Measurements from ENCODE around the gene APOL3. TPM values are rescaled to one million over a fixed set of nuclear protein-coding genes. Genes with fewer than 3 reads are reported as not detected.

The APOL3 gene
- total RNA-seq, 1 experiment from 2014 or later = not detected

GRCh38 chr22:36152088-36152487 is 8.5 kb downstream of the APOL3 start:
- peaks cover 3 to 5% of the 10 kb centered on the region in 2 experiments; a peak in 3 of 5 replicates for H3K9me3 Mint-ChIP-seq
- Histone ChIP-seq H3K4me2 (ENCODE audit: insufficient read depth, insufficient read length, low read length) (no peak overlapping the region), H2AFZ (ENCODE audit: low read length) (no peak overlapping the region), H3K23me2 (ENCODE audit: insufficient read length, low read depth, low read length, poor library complexity, severe bottlenecking) (no peaks in the 10 kb centered on the region), H4K5ac (ENCODE audit: insufficient read length, low read depth, low read length) (no peak overlapping the region), H3K9ac (ENCODE audit: extremely low read depth, insufficient read length, low read length) (no peak overlapping the region), H4K20me1 (ENCODE audit: control insufficient read depth, insufficient read depth, insufficient read length) (no peaks in the 10 kb centered on the region), H3K23ac (ENCODE audit: insufficient read length, low read depth, low read length) (no peak overlapping the region), H3K79me1 (ENCODE audit: insufficient read depth, low read depth, low read length, poor library complexity, severe bottlenecking) (no peaks in the 10 kb centered on the region), H3K18ac (ENCODE audit: insufficient read length, low read depth, low read length) (no peak overlapping the region), H3K56ac (ENCODE audit: insufficient read length, low read depth, low read length) (no peak overlapping the region), H3K79me2 (ENCODE audit: insufficient read depth, low read length) (no peaks in the 10 kb centered on the region), H3T11ph (ENCODE audit: low read length) (no peak overlapping the region), H2BK20ac (ENCODE audit: low read depth, low read length, poor library complexity, severe bottlenecking) (no peak overlapping the region), H2BK15ac (ENCODE audit: low read depth, low read length) (no peak overlapping the region), H2AK5ac (ENCODE audit: insufficient read length, low read length) (no peak overlapping the region), H3K14ac (ENCODE audit: insufficient read depth, low read length) (no peak overlapping the region), H3K27ac (ENCODE audit: insufficient read length, low read depth, low read length) (no peak overlapping the region), H2BK120ac (ENCODE audit: low read depth, low read length, poor library complexity, severe bottlenecking) (no peak overlapping the region), H4K8ac (replicated peaks; ENCODE audit: insufficient read length, low read depth, low read length) (no peak overlapping the region), H3K9me3 (ENCODE audit: control insufficient read depth, low read depth, low read length) (no peaks in the 10 kb centered on the region), H3K4me1 (ENCODE audit: insufficient read depth, low read length) (peaks cover 2% of the 10 kb centered on the region; the same call in 1 of the 2 replicates), H2BK5ac (ENCODE audit: insufficient read length, low read length) (no peak overlapping the region), H3K4ac (ENCODE audit: low read depth, low read length) (no peak overlapping the region), H3K27me3 (ENCODE audit: insufficient read depth, low read length) (no peaks in the 10 kb centered on the region), H2BK12ac (ENCODE audit: insufficient read length, low read depth, low read length) (no peak overlapping the region), H4K91ac (ENCODE audit: insufficient read length, low read depth, low read length) (no peak overlapping the region)
- no peak for DNase-seq
- H3K36me3 Mint-ChIP-seq (ENCODE audit: insufficient read depth in 1 of 3, low read depth in 3 of 3) = peaks cover 0 to 8% (median 4%) of the 10 kb centered on the region in 3 experiments; a peak in 3 of 7 replicates
- TF ChIP-seq, protein P1, sequence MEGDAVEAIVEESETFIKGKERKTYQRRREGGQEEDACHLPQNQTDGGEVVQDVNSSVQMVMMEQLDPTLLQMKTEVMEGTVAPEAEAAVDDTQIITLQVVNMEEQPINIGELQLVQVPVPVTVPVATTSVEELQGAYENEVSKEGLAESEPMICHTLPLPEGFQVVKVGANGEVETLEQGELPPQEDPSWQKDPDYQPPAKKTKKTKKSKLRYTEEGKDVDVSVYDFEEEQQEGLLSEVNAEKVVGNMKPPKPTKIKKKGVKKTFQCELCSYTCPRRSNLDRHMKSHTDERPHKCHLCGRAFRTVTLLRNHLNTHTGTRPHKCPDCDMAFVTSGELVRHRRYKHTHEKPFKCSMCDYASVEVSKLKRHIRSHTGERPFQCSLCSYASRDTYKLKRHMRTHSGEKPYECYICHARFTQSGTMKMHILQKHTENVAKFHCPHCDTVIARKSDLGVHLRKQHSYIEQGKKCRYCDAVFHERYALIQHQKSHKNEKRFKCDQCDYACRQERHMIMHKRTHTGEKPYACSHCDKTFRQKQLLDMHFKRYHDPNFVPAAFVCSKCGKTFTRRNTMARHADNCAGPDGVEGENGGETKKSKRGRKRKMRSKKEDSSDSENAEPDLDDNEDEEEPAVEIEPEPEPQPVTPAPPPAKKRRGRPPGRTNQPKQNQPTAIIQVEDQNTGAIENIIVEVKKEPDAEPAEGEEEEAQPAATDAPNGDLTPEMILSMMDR (conservative IDR thresholded peaks at IDR 0.05) = no peak
- no CpG with 5 or more reads among the region's 3 CpGs for WGBS (ENCODE audit: extremely low coverage, insufficient read length, low lambda C conversion rate)
- no peak overlapping the region for H3K27ac Mint-ChIP-seq
- H3K4me1 Mint-ChIP-seq = peaks cover 11 to 16% of the 10 kb centered on the region in 2 experiments
- no peak overlapping the region; a peak in 1 of 5 replicates for H3K4me3 Mint-ChIP-seq
- peaks cover 5% of the 10 kb centered on the region; the same call in 1 of the 2 replicates for H3K27me3 Mint-ChIP-seq (ENCODE audit: low read depth)
